Upper lobe of left lung (tissue), 6 donors: ENCODE data around the gene TPCN1. TPM values are rescaled to one million over a fixed set of nuclear protein-coding genes. Genes with fewer than 3 reads are reported as not detected.

Experiments
- ATAC-seq, 2 donors: fragments of 200-7000 bp; cut with Tn5 transposase; one replicate each; pipeline ENCODE4 v1.9.1; 2022; ENCODE audit warnings: mild to moderate bottlenecking in 2 of 2, moderate library complexity in 2 of 2; ENCODE audit not compliant: low FRiP score in 2 of 2
- DNase-seq, 2 donors: peaks; one replicate each; pipeline ENCODE4 v3.0.0-alpha.2; 2019 to 2020
- H3K27ac ChIP-seq, 4 donors: fragments of 200-600 bp; sonication (generic); one replicate each; pipeline ENCODE4 v1.5.1; 2016 to 2019
- H3K27me3 ChIP-seq, 4 donors: fragments of 200-600 bp; sonication (generic); one replicate each; pipeline ENCODE4 v1.5.1; 2017 to 2019
- H3K36me3 ChIP-seq, 4 donors: fragments of 200-600 bp; sonication (generic); one replicate each; pipeline ENCODE4 v1.5.1; 2016 to 2019
- H3K4me1 ChIP-seq, 4 donors: fragments of 200-600 bp; sonication (generic); one replicate each; pipeline ENCODE4 v1.5.1; 2018 to 2019
- H3K4me3 ChIP-seq, 4 donors: fragments of 200-600 bp; sonication (generic); one replicate each; pipeline ENCODE4 v1.5.1; 2017 to 2019; ENCODE audit warnings: mild to moderate bottlenecking in 2 of 4, moderate library complexity in 1 of 4
- H3K9me3 ChIP-seq, 4 donors: fragments of 200-600 bp; sonication (generic); one replicate each; pipeline ENCODE4 v1.5.1; 2018 to 2019
- EP300 ChIP-seq, 4 donors: sonication (generic); formaldehyde crosslinking; IDR thresholded peaks; one replicate each; pipeline ENCODE4 v1.5.1; 2017; ENCODE audit warnings: antibody characterized with exemption in 4 of 4, control low read depth in 2 of 4
- POLR2A ChIP-seq, 4 donors: fragments of 450-650 bp; IDR thresholded peaks; one replicate each; pipeline ENCODE4 v1.5.1; 2016 to 2017; ENCODE audit warnings: antibody characterized with exemption in 4 of 4, mild to moderate bottlenecking in 2 of 4
- POLR2AphosphoS5 ChIP-seq, 2 donors: sonication (generic); formaldehyde crosslinking; IDR thresholded peaks; one replicate each; pipeline ENCODE4 v1.5.1; 2017; ENCODE audit warnings: antibody characterized with exemption in 2 of 2
- WGBS, 2 donors: methylation state at CpG; one replicate each; pipeline ENCODE4 v1.1.5; 2017 to 2018; 5-methylcytosine and 5-hydroxymethylcytosine counted together
- total RNA-seq, 6 donors: library from RNA; depleted of rRNA in 4 of 6; stranded (reverse); fragments of >200 nt in 4 of 6; gene quantifications; one replicate each; pipeline versions ENCODE4 v1.1.0 to v1.2.1, GENCODE V29; 2016 to 2021
- TF ChIP-seq, protein P1 (sequence below), 6 experiments: fragments of 450-650 bp in 4 of 6; fragments of 200-600 bp in 2 of 6; sonication (generic) in 2 of 6; IDR thresholded peaks; one replicate each; pipeline ENCODE4 v1.5.1; 2016 to 2019; ENCODE audit warnings: antibody characterized with exemption in 6 of 6
- donor health status: DM: no; HTN: no; CAD: no; lungs with moderate emphysema.
- donor health status: DM: no; HTN: yes; CAD: no; lungs with severe emphysema.

TPCN1 gene
- total RNA-seq, 6 donors from 2014 or later, result 36.6 to 193 (median 52.2) TPM

- peak in 1 of 2 donors; percentile 20 for DNase-seq
- Histone ChIP-seq H3K4me3 (no peak overlapping the region), H3K27me3 (no peaks in the 10 kb centered on the region), H3K4me1 (peaks cover 55 to 70% (median 65%) of the 10 kb centered on the region in 4 donors), H3K27ac (peak overlapping the region; percentile 57 to 88 (median 74)), H3K9me3 (no peaks in the 10 kb centered on the region), H3K36me3 (peaks cover 0 to 27% (median 23%) of the 10 kb centered on the region in 4 donors)
- ATAC-seq, result peak in 1 of 2 donors; percentile 40
- WGBS, 2 donors, result 59 to 71% methylated on average over 4 to 5 of the region's 5 CpGs
- no peak for TF ChIP-seq POLR2A (IDR thresholded peaks at IDR 0.05)
These were observed 15.5 kb downstream of the TPCN1 start for GRCh38 chr12:113236539-113237399.

- H3K9me3 ChIP-seq, result no peaks in the 10 kb centered on the region
- ATAC-seq (no peak), DNase-seq (peak in 1 of 2 donors; percentile 18)
- WGBS, 2 donors, result 37 to 53% methylated on average over 4 of the region's 4 CpGs
- peak in 2 of 4 donors; percentile 40 to 69 for TF ChIP-seq EP300 (IDR thresholded peaks at IDR 0.05)
- TF ChIP-seq POLR2AphosphoS5 (IDR thresholded peaks at IDR 0.05), result peak in 1 of 2 donors; percentile 52
- TF ChIP-seq POLR2A (IDR thresholded peaks at IDR 0.05), result no peak
- H3K36me3 ChIP-seq, result peaks cover 0 to 18% (median 14%) of the 10 kb centered on the region in 4 donors
- H3K27ac ChIP-seq, result peak overlapping the region; percentile 62 to 88 (median 75)
- H3K27me3 ChIP-seq, result no peaks in the 10 kb centered on the region
- peaks cover 65 to 70% (median 69%) of the 10 kb centered on the region in 4 donors for H3K4me1 ChIP-seq
- H3K4me3 ChIP-seq, result no peak overlapping the region
These were observed 16.5 kb downstream of the TPCN1 start for GRCh38 chr12:113237748-113238147.

- no peaks in the 10 kb centered on the region for H3K27me3 ChIP-seq
- 53 to 54% methylated on average over 3 of the region's 3 CpGs for WGBS, 2 donors
- DNase-seq (no peak), ATAC-seq (no peak)
- H3K36me3 ChIP-seq, result peaks cover 0 to 12% (median 8%) of the 10 kb centered on the region in 4 donors
- TF ChIP-seq, protein P1, sequence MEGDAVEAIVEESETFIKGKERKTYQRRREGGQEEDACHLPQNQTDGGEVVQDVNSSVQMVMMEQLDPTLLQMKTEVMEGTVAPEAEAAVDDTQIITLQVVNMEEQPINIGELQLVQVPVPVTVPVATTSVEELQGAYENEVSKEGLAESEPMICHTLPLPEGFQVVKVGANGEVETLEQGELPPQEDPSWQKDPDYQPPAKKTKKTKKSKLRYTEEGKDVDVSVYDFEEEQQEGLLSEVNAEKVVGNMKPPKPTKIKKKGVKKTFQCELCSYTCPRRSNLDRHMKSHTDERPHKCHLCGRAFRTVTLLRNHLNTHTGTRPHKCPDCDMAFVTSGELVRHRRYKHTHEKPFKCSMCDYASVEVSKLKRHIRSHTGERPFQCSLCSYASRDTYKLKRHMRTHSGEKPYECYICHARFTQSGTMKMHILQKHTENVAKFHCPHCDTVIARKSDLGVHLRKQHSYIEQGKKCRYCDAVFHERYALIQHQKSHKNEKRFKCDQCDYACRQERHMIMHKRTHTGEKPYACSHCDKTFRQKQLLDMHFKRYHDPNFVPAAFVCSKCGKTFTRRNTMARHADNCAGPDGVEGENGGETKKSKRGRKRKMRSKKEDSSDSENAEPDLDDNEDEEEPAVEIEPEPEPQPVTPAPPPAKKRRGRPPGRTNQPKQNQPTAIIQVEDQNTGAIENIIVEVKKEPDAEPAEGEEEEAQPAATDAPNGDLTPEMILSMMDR (IDR thresholded peaks at IDR 0.05), result no peak
- TF ChIP-seq EP300 (IDR thresholded peaks at IDR 0.05) (no peak), POLR2AphosphoS5 (IDR thresholded peaks at IDR 0.05) (no peak), POLR2A (IDR thresholded peaks at IDR 0.05) (no peak)
- peaks cover 69 to 75% (median 71%) of the 10 kb centered on the region in 4 donors for H3K4me1 ChIP-seq
- peak overlapping the region in 3 of 4 donors; percentile 62 to 88 (median 85) for H3K27ac ChIP-seq
- H3K9me3 ChIP-seq, result no peaks in the 10 kb centered on the region
- H3K4me3 ChIP-seq, result no peak overlapping the region
These were observed 17.0 kb downstream of the TPCN1 start for GRCh38 chr12:113238309-113238708.

DNA sequence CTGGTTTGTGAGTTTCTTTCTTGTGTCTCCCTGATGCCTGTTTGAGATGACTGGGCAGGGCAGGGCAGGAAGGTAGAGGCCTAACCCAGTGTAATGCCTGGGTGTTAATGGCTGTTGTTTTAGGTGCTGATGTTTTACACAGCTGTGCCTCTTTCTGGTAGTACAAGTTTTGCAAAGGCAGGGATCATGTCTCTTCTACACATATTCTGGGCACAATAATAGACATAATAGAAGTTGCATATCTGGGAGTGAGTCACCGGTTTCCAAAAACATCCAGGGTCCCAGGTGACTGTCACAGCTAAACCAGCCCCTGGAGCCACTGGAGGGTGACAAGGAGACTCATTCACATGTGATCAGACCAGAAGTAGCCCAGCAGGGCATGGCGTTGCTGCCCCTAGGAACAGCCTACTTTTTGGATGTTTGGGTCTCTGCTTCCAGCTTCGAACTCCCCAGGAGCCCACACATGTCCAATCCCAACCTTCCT lies 18.1 kb downstream of the TPCN1 start:
- DNase-seq (no peak), ATAC-seq (no peak)
- H3K9me3 ChIP-seq, result no peaks in the 10 kb centered on the region
- H3K27ac ChIP-seq, result peak overlapping the region; percentile 83 to 89 (median 86)
- H3K4me1 ChIP-seq, result peaks cover 80 to 85% (median 82%) of the 10 kb centered on the region in 4 donors
- no peak overlapping the region for H3K4me3 ChIP-seq
- TF ChIP-seq, protein P1 (IDR thresholded peaks at IDR 0.05), result no peak
- no peak for TF ChIP-seq POLR2A (IDR thresholded peaks at IDR 0.05)
- no peak for TF ChIP-seq POLR2AphosphoS5 (IDR thresholded peaks at IDR 0.05)
- no peak for TF ChIP-seq EP300 (IDR thresholded peaks at IDR 0.05)
- 82 to 89% methylated on average over 3 of the region's 3 CpGs for WGBS, 2 donors
- peaks cover 0 to 5% (median 2%) of the 10 kb centered on the region in 4 donors for H3K36me3 ChIP-seq
- H3K27me3 ChIP-seq, result no peaks in the 10 kb centered on the region

DNA sequence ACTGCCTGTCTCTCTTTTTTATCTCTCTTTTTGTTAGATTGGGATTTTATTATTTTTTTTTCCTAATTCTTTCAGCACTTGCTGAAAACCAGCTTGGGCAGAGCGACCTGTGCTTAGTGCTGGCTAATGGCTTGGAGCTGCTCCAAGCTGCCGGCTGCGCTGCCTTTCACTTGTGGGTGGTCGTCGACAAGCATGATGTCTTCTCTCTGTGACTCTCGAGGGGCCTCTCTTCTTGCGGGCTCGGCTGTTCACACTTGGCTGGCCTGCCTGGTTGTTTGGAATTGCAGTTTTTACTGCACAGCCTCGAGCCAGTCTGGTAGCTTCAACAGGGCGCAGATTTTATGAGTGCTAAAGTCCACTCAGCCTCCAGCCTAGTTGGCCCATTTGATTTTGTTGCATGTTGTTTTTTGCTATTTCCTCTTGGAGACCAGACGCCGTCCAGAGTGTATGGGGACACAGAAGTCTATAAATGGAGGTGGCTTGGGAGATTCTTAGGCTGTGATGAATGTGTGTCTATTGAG lies 18.6 kb downstream of the TPCN1 start:
- TF ChIP-seq POLR2A (IDR thresholded peaks at IDR 0.05) (no peak), POLR2AphosphoS5 (IDR thresholded peaks at IDR 0.05) (no peak), EP300 (IDR thresholded peaks at IDR 0.05) (no peak)
- TF ChIP-seq, protein P1 (IDR thresholded peaks at IDR 0.05), result no peak
- Histone ChIP-seq H3K9me3 (no peaks in the 10 kb centered on the region), H3K36me3 (peaks cover 0 to 3% (median under 1%) of the 10 kb centered on the region in 4 donors), H3K4me3 (no peak overlapping the region), H3K27ac (peak overlapping the region; percentile 83 to 89 (median 86)), H3K27me3 (no peaks in the 10 kb centered on the region), H3K4me1 (peaks cover 85 to 90% (median 87%) of the 10 kb centered on the region in 4 donors)
- DNase-seq (no peak), ATAC-seq (no peak)
- WGBS, 2 donors, result 78 to 80% methylated on average over 12 of the region's 12 CpGs
